ENCODE measurements around the gene SIRPB2.

SIRPB2 gene

GRCh38 chr20:1471242-1471641 lies 20.0 kb downstream of the SIRPB2 start:
- no peak for DNase-seq (ENCODE audit: low read depth)

GRCh38 chr20:1469925-1470571 lies 21.2 kb downstream of the SIRPB2 start:
- DNase-seq (ENCODE audit: low read depth): peak; percentile 98

GRCh38 chr20:1469306-1469905 lies 21.8 kb downstream of the SIRPB2 start:
- no peak for DNase-seq (ENCODE audit: low read depth)

- no peak for DNase-seq (ENCODE audit: low read depth)
Measured at GRCh38 chr20:1468117-1468624, 23.0 kb downstream of the SIRPB2 start.

GRCh38 chr20:1467355-1468116 lies 23.7 kb downstream of the SIRPB2 start:
- DNase-seq (ENCODE audit: low read depth): no peak

GRCh38 chr20:1467082-1467354 lies 24.2 kb downstream of the SIRPB2 start:
- no peak for DNase-seq (ENCODE audit: low read depth)

- DNase-seq (ENCODE audit: low read depth): peak; percentile 91
Measured at GRCh38 chr20:1466211-1467081, 24.8 kb downstream of the SIRPB2 start, which contains the start of gene NSFL1C. TSS of gene NSFL1C (minus strand) at chr20:1466849. CDS start at chr20:1466824, 25 bp downstream.

GRCh38 chr20:1465470-1466210 lies 25.6 kb downstream of the SIRPB2 start:
- peak; percentile 46 for DNase-seq (ENCODE audit: low read depth)

GRCh38 chr20:1463971-1464570 lies 27.1 kb downstream of the SIRPB2 start:
- peak; percentile 45 for DNase-seq (ENCODE audit: low read depth)

- no peak for DNase-seq (ENCODE audit: low read depth)
Measured at GRCh38 chr20:1462834-1463233, 28.4 kb downstream of the SIRPB2 start.

- DNase-seq (ENCODE audit: low read depth): no peak
Measured at GRCh38 chr20:1462001-1462400, 29.2 kb downstream of the SIRPB2 start.

- DNase-seq (ENCODE audit: low read depth): no peak
Measured at GRCh38 chr20:1460275-1460674, 30.9 kb downstream of the SIRPB2 start.

- DNase-seq (ENCODE audit: low read depth): no peak
Measured at GRCh38 chr20:1457992-1458391, 33.2 kb downstream of the SIRPB2 start.

GRCh38 chr20:1456300-1456699 lies 34.9 kb downstream of the SIRPB2 start:
- no peak for DNase-seq (ENCODE audit: low read depth)

- peak; percentile 30 for DNase-seq (ENCODE audit: low read depth)
Measured at GRCh38 chr20:1450926-1451491, 40.2 kb downstream of the SIRPB2 start.

- DNase-seq (ENCODE audit: low read depth): no peak
Measured at GRCh38 chr20:1449370-1449769, 41.9 kb downstream of the SIRPB2 start.

- DNase-seq (ENCODE audit: low read depth): no peak
Measured at GRCh38 chr20:1448081-1448620, 43.1 kb downstream of the SIRPB2 start.

GRCh38 chr20:1446536-1446935 lies 44.7 kb downstream of the SIRPB2 start:
- DNase-seq (ENCODE audit: low read depth): no peak

GRCh38 chr20:1443085-1443484 lies 48.1 kb downstream of the SIRPB2 start:
- no peak for DNase-seq (ENCODE audit: low read depth)

- no peak for DNase-seq (ENCODE audit: low read depth)
Measured at GRCh38 chr20:1442304-1442703, 48.9 kb downstream of the SIRPB2 start.

Data from ELR (cell line).